ENCODE results near the gene EVPL. TPM values are rescaled to one million over a fixed set of nuclear protein-coding genes. Genes with fewer than 3 reads are reported as not detected.
"Not testable (repeated sequence)": the region's sequence is repeated elsewhere in the genome, so short reads cannot be mapped to it uniquely, and the experiment has no call there.

EVPL gene
- total RNA-seq, 1 donor from 2014 or later = not detected

- no peak for DNase-seq (ENCODE audit: low spot score)
- Mint-ChIP-seq H3K27me3 (ENCODE audit: low read depth) (no peaks in the 10 kb centered on the region), H3K4me1 (ENCODE audit: low read depth) (peaks cover 15% of the 10 kb centered on the region), H3K36me3 (ENCODE audit: low read depth) (peaks cover 20% of the 10 kb centered on the region), H3K9me3 (ENCODE audit: low read depth) (no peaks in the 10 kb centered on the region), H3K27ac (ENCODE audit: unreplicated experiment) (no peak overlapping the region), H3K4me3 (ENCODE audit: unreplicated experiment) (no peak overlapping the region)
- TF ChIP-seq CTCF (IDR thresholded peaks at IDR 0.05) = no peak
Observed at GRCh38 chr17:75970626-75971025, 56.5 kb downstream of the EVPL start.

- H3K9me3 Mint-ChIP-seq (ENCODE audit: low read depth) = no peaks in the 10 kb centered on the region
- no peak overlapping the region for H3K27ac Mint-ChIP-seq (ENCODE audit: unreplicated experiment)
- H3K4me3 Mint-ChIP-seq (ENCODE audit: unreplicated experiment) = no peak overlapping the region
- DNase-seq (ENCODE audit: low spot score) = no peak
- no peak for TF ChIP-seq CTCF (IDR thresholded peaks at IDR 0.05)
- H3K36me3 Mint-ChIP-seq (ENCODE audit: low read depth) = peaks cover 20% of the 10 kb centered on the region
- H3K4me1 Mint-ChIP-seq (ENCODE audit: low read depth) = peaks cover 10% of the 10 kb centered on the region
- H3K27me3 Mint-ChIP-seq (ENCODE audit: low read depth) = no peaks in the 10 kb centered on the region
Observed at GRCh38 chr17:75970011-75970523, 57.0 kb downstream of the EVPL start.

GRCh38 chr17:75969044-75969443, 58.1 kb downstream of the EVPL start:
- not testable (repeated sequence) for H3K27ac Mint-ChIP-seq (ENCODE audit: unreplicated experiment); H3K4me1 Mint-ChIP-seq (ENCODE audit: low read depth); H3K9me3 Mint-ChIP-seq (ENCODE audit: low read depth); H3K4me3 Mint-ChIP-seq (ENCODE audit: unreplicated experiment); DNase-seq (ENCODE audit: low spot score); H3K27me3 Mint-ChIP-seq (ENCODE audit: low read depth)
- peaks cover 15% of the 10 kb centered on the region for H3K36me3 Mint-ChIP-seq (ENCODE audit: low read depth)

- Mint-ChIP-seq H3K4me1 (ENCODE audit: low read depth) (peaks cover 10% of the 10 kb centered on the region), H3K4me3 (ENCODE audit: unreplicated experiment) (no peak overlapping the region), H3K27ac (ENCODE audit: unreplicated experiment) (no peak overlapping the region), H3K27me3 (ENCODE audit: low read depth) (no peaks in the 10 kb centered on the region), H3K9me3 (ENCODE audit: low read depth) (no peaks in the 10 kb centered on the region), H3K36me3 (ENCODE audit: low read depth) (peaks cover 6% of the 10 kb centered on the region)
- DNase-seq (ENCODE audit: low spot score) = no peak
- TF ChIP-seq CTCF (IDR thresholded peaks at IDR 0.05) = no peak
Observed at GRCh38 chr17:75965468-75965867, 61.6 kb downstream of the EVPL start.

- Mint-ChIP-seq H3K4me3 (ENCODE audit: unreplicated experiment) (no peak overlapping the region), H3K36me3 (ENCODE audit: low read depth) (peaks cover 14% of the 10 kb centered on the region), H3K27me3 (ENCODE audit: low read depth) (no peaks in the 10 kb centered on the region), H3K27ac (ENCODE audit: unreplicated experiment) (no peak overlapping the region), H3K4me1 (ENCODE audit: low read depth) (peaks cover 14% of the 10 kb centered on the region), H3K9me3 (ENCODE audit: low read depth) (no peaks in the 10 kb centered on the region)
- DNase-seq (ENCODE audit: low spot score) = no peak
- no peak for TF ChIP-seq CTCF (IDR thresholded peaks at IDR 0.05)
Observed at GRCh38 chr17:75959839-75960511, 67.1 kb downstream of the EVPL start.
